HepG2 (cell line): ENCODE measurements around the gene CCSER1. TPM values are rescaled to one million over a fixed set of nuclear protein-coding genes. Genes with fewer than 3 reads are reported as not detected.

ENCODE experiments used
- ATAC-seq: fragments of 200-7000 bp; cut with Tn5 transposase; 3 replicates; pipeline ENCODE4 v1.9.1; 2020; ENCODE audit warnings: mild to moderate bottlenecking, moderate library complexity
- BruUV-seq: library from RNA; stranded (reverse); fragments of 400-500 nt; replicated peaks from 2 replicates; lab custom pipeline; 2021; lab: Mats Ljungman, UMichigan
- CTCF ChIA-PET: fragments of 300-600 bp; formaldehyde crosslinking; extraction: SDS; loops from one replicate; lab custom pipeline; 2021; ENCODE audit warnings: low total read pairs, inconsistent platforms, low intra/inter-chr PET ratio; lab: Yijun Ruan, JAX
- POLR2A ChIA-PET: fragments of 350-600 bp; sonication (Branson Sonifier 250); formaldehyde crosslinking; loops from one replicate; lab custom pipeline; 2020; ENCODE audit warnings: antibody characterized with exemption, inconsistent platforms; lab: Yijun Ruan, JAX
- DNase-seq: peaks from one replicate; pipeline ENCODE4 v3.0.0-alpha.2; 2015; ENCODE audit warnings: low spot score
- FAIRE-seq: peaks from 3 replicates; lab custom pipeline; 2011; peaks lifted over from hg19 to GRCh38; lab: Jason Lieb, UNC
- H2AFZ ChIP-seq: one replicate; pipeline ENCODE4 v1.6.1; 2011; ENCODE audit warnings: low read length, inconsistent platforms
- H3K27ac ChIP-seq: fragments of 300-600 bp; 3 replicates; pipeline ENCODE4 v1.8.0; 2011; ENCODE audit warnings: mixed run types, mild to moderate bottlenecking, mixed read lengths, low read length, inconsistent platforms; ENCODE audit not compliant: insufficient read depth; ENCODE audit errors: extremely low read length
- H3K27me3 ChIP-seq, 2 experiments: fragments of 200-600 bp in 1 of 2; 2 replicates in 1 of 2; 3 replicates in 1 of 2; pipeline versions ENCODE4 v1.6.0 to v1.8.0; 2011; ENCODE audit warnings: low read length in 2 of 2, mild to moderate bottlenecking in 2 of 2, moderate library complexity in 2 of 2, inconsistent platforms in 1 of 2; ENCODE audit not compliant: insufficient read depth in 2 of 2, control insufficient read depth in 1 of 2
- H3K36me3 ChIP-seq, 2 experiments: fragments of 200-600 bp in 1 of 2; replicated peaks in 1 of 2; 2 replicates in 1 of 2; 3 replicates in 1 of 2; pipeline versions ENCODE4 v1.5.1 to v1.8.0; 2011; ENCODE audit warnings: low read length in 2 of 2, inconsistent platforms in 1 of 2; ENCODE audit not compliant: insufficient read depth in 2 of 2, control insufficient read depth in 1 of 2
- H3K4me1 ChIP-seq: 2 replicates; pipeline ENCODE4 v1.5.1; 2012; ENCODE audit warnings: low read length, inconsistent platforms; ENCODE audit not compliant: insufficient read depth
- H3K4me2 ChIP-seq: 2 replicates; pipeline ENCODE4 v1.6.0; 2011; ENCODE audit warnings: low read depth, low read length, inconsistent platforms
- H3K4me3 ChIP-seq, 3 experiments: fragments of 200-600 bp in 1 of 3; sonication (generic), shearing (Covaris generic) in 1 of 3; replicated peaks in 1 of 3; 2 replicates each; pipeline ENCODE4 v1.5.1; 2011 to 2016; ENCODE audit warnings: low read length in 3 of 3, inconsistent platforms in 2 of 3, low read depth in 2 of 3, mild to moderate bottlenecking in 2 of 3, control low read depth in 1 of 3, mixed read lengths in 1 of 3; ENCODE audit not compliant: insufficient read depth in 1 of 3
- H3K79me2 ChIP-seq: one replicate; pipeline ENCODE4 v1.6.1; 2011; ENCODE audit warnings: low read length, inconsistent platforms; ENCODE audit not compliant: insufficient read depth
- H3K9ac ChIP-seq: 2 replicates; pipeline ENCODE4 v1.6.0; 2011; ENCODE audit warnings: mild to moderate bottlenecking, low read depth, low read length, inconsistent platforms; ENCODE audit not compliant: insufficient read depth
- H3K9me3 ChIP-seq: 2 replicates; pipeline ENCODE4 v1.5.1; 2012; ENCODE audit warnings: mild to moderate bottlenecking, low read length
- H4K20me1 ChIP-seq: 2 replicates; pipeline ENCODE4 v1.6.0; 2011; ENCODE audit warnings: inconsistent platforms, mild to moderate bottlenecking, low read length, moderate library complexity; ENCODE audit not compliant: insufficient read depth
- NR1H2 ChIP-seq: sonication (generic); formaldehyde crosslinking; IDR thresholded peaks from 2 replicates; pipeline ENCODE4 v1.8.1; 2022; ENCODE audit warnings: low read depth, missing genetic modification reagents, borderline replicate concordance
- POGZ ChIP-seq: sonication (generic); formaldehyde crosslinking; IDR thresholded peaks from 2 replicates; pipeline ENCODE4 v1.4.0; 2020; ENCODE audit warnings: mild to moderate bottlenecking, missing genetic modification reagents
- RNF2 ChIP-seq: fragments of 450-650 bp; conservative IDR thresholded peaks from 2 replicates; pipeline ENCODE4 v1.6.1; 2016; ENCODE audit warnings: low read depth
- SALL2 ChIP-seq: sonication (generic); formaldehyde crosslinking; IDR thresholded peaks from 2 replicates; pipeline ENCODE4 v1.8.1; 2023; ENCODE audit warnings: mild to moderate bottlenecking, missing genetic modification reagents, inconsistent platforms
- TBP ChIP-seq: sonication (generic); formaldehyde crosslinking; IDR thresholded peaks from 2 replicates; pipeline ENCODE4 v1.5.0; 2020; ENCODE audit warnings: missing genetic modification reagents
- THAP7 ChIP-seq: sonication (generic); formaldehyde crosslinking; IDR thresholded peaks from 2 replicates; pipeline ENCODE4 v1.8.1; 2023; ENCODE audit warnings: mild to moderate bottlenecking, missing genetic modification reagents
- U2AF2 ChIP-seq: fragments of 200-400 bp; formaldehyde crosslinking; IDR thresholded peaks from 2 replicates; pipeline ENCODE4 v1.6.1; 2017; ENCODE audit warnings: low read depth, mild to moderate bottlenecking, low read length
- ZFP41 ChIP-seq: sonication (generic); formaldehyde crosslinking; IDR thresholded peaks from 2 replicates; pipeline ENCODE4 v1.4.0; 2020; ENCODE audit warnings: mild to moderate bottlenecking, missing genetic modification reagents, borderline replicate concordance
- ZMYM2 ChIP-seq: sonication (generic); formaldehyde crosslinking; IDR thresholded peaks from 2 replicates; pipeline ENCODE4 v1.8.0; 2022; ENCODE audit warnings: mild to moderate bottlenecking, missing genetic modification reagents
- ZNF33A ChIP-seq: sonication (generic); formaldehyde crosslinking; IDR thresholded peaks from 2 replicates; pipeline ENCODE4 v1.5.1; 2020; ENCODE audit warnings: missing genetic modification reagents, mild to moderate bottlenecking, moderate library complexity, borderline replicate concordance
- ZNF430 ChIP-seq: sonication (generic); formaldehyde crosslinking; IDR thresholded peaks from 2 replicates; pipeline ENCODE4 v1.9.0; 2021; ENCODE audit warnings: mild to moderate bottlenecking, missing genetic modification reagents
- ZNF556 ChIP-seq: sonication (generic); formaldehyde crosslinking; IDR thresholded peaks from 2 replicates; pipeline ENCODE4 v1.4.0; 2020; ENCODE audit warnings: mild to moderate bottlenecking, missing genetic modification reagents, borderline replicate concordance
- ZNF589 ChIP-seq: sonication (generic); formaldehyde crosslinking; conservative IDR thresholded peaks from 2 replicates; pipeline ENCODE4 v1.8.0; 2022; ENCODE audit warnings: mild to moderate bottlenecking, moderate library complexity, missing genetic modification reagents
- ZNF619 ChIP-seq: sonication (generic); formaldehyde crosslinking; IDR thresholded peaks from 2 replicates; pipeline ENCODE4 v1.4.0; 2020; ENCODE audit warnings: mild to moderate bottlenecking, missing genetic modification reagents
- ZNF644 ChIP-seq: IDR thresholded peaks from 2 replicates; pipeline ENCODE4 v1.6.1; 2016; ENCODE audit warnings: low read depth
- ZNF704 ChIP-seq: sonication (generic); formaldehyde crosslinking; IDR thresholded peaks from 2 replicates; pipeline ENCODE4 v1.8.1; 2023; ENCODE audit warnings: mild to moderate bottlenecking, inconsistent platforms, moderate library complexity, missing genetic modification reagents, borderline replicate concordance
- ZNF780A ChIP-seq: sonication (generic); formaldehyde crosslinking; IDR thresholded peaks from 2 replicates; pipeline ENCODE4 v1.8.0; 2022; ENCODE audit warnings: mild to moderate bottlenecking, missing genetic modification reagents, moderate library complexity
- ZZZ3 ChIP-seq: sonication (generic); formaldehyde crosslinking; IDR thresholded peaks from 2 replicates; pipeline ENCODE4 v1.4.0; 2020; ENCODE audit warnings: missing genetic modification reagents, mild to moderate bottlenecking, borderline replicate concordance
- WGBS: methylation state at CpG from one replicate; pipeline ENCODE4 v1.1.6; 2017; ENCODE audit warnings: low lambda C conversion rate; 5-methylcytosine and 5-hydroxymethylcytosine counted together
- in situ Hi-C: cut with HindIII; loops from 2 replicates; pipeline ENCODE4 v1.10.0; 2017; ENCODE audit warnings: low pct_unique_long_range_greater_than_20kb; ENCODE audit not compliant: extremely low pct_ligation_motif_present
- intact Hi-C: fragments of 100-400 bp; cut with micrococcal nuclease; formaldehyde crosslinking; loops from one replicate; pipeline ENCODE4 v1.10.0; 2022; ENCODE audit not compliant: unreplicated experiment
- polyA plus RNA-seq, 8 experiments: library from polyadenylated mRNA; depleted of rRNA in 3 of 8; stranded (reverse) in 7 of 8; unstranded in 1 of 8; fragments of >200 nt; fragmentation: Illumina TruSeq in 4 of 8; extraction: Trizol in 4 of 8; gene quantifications; 2 replicates each; pipeline versions ENCODE4 v1.2.1 to v1.2.3, GENCODE V29; 2011 to 2016; ENCODE audit warnings: low read depth in 4 of 8, missing spikeins in 1 of 8, mixed read lengths in 1 of 8; ENCODE audit not compliant: insufficient read depth in 1 of 8
- total RNA-seq, 5 experiments: library from RNA; depleted of rRNA; stranded (reverse); fragments of >200 nt; fragmentation: Illumina TruSeq; extraction: Trizol; gene quantifications; 2 replicates each; pipeline ENCODE4 v1.2.3, GENCODE V29; 2016; ENCODE audit warnings: low read depth in 1 of 5
- TF ChIP-seq, protein P1 (sequence below): sonication (generic); formaldehyde crosslinking; IDR thresholded peaks from 2 replicates; pipeline ENCODE4 v1.5.0; 2020; ENCODE audit warnings: missing genetic modification reagents
- TF ChIP-seq, protein P2 (sequence below): sonication (generic); formaldehyde crosslinking; conservative IDR thresholded peaks from 2 replicates; pipeline ENCODE4 v1.4.0; 2020; ENCODE audit warnings: missing genetic modification reagents

Gene CCSER1
- total and polyA plus RNA-seq, 2 of the 13 experiments (the other 11 are each of a cell fraction or from before 2014, with no cell fraction given) = not detected

GRCh38 chr4:91207535-91207934 lies 1080.3 kb downstream of the CCSER1 start:
- H3K36me3 ChIP-seq = no peaks in the 10 kb centered on the region
- H3K4me2 ChIP-seq = no peak overlapping the region
- ATAC-seq (no peak), FAIRE-seq (no peak), DNase-seq (no peak)
- in situ Hi-C loops = no loop called here
- POLR2A ChIA-PET = no interaction called here
- no peaks in the 10 kb centered on the region for H4K20me1 ChIP-seq
- H3K4me1 ChIP-seq = no peaks in the 10 kb centered on the region
- H3K79me2 ChIP-seq = no peaks in the 10 kb centered on the region
- H2AFZ ChIP-seq = no peak overlapping the region
- no peak overlapping the region for H3K4me3 ChIP-seq
- no peaks in the 10 kb centered on the region for H3K27me3 ChIP-seq
- TF ChIP-seq ZNF589 (CRISPR knock-in tag) (no peak), ZNF556 (CRISPR knock-in tag) (no peak), ZZZ3 (no peak), RNF2 (no peak), ZNF430 (CRISPR knock-in tag) (no peak), ZFP41 (CRISPR knock-in tag) (no peak), ZNF644 (CRISPR knock-in tag) (no peak), ZNF619 (no peak), ZNF780A (CRISPR knock-in tag) (no peak), NR1H2 (CRISPR knock-in tag) (no peak), ZNF704 (CRISPR knock-in tag) (no peak), SALL2 (CRISPR knock-in tag) (no peak), TBP (CRISPR knock-in tag) (no peak), ZNF33A (CRISPR knock-in tag) (no peak), POGZ (CRISPR knock-in tag) (no peak), U2AF2 (no peak), THAP7 (CRISPR knock-in tag) (no peak), ZMYM2 (CRISPR knock-in tag) (no peak)
- TF ChIP-seq, protein P1, sequence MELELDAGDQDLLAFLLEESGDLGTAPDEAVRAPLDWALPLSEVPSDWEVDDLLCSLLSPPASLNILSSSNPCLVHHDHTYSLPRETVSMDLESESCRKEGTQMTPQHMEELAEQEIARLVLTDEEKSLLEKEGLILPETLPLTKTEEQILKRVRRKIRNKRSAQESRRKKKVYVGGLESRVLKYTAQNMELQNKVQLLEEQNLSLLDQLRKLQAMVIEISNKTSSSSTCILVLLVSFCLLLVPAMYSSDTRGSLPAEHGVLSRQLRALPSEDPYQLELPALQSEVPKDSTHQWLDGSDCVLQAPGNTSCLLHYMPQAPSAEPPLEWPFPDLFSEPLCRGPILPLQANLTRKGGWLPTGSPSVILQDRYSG = no peak
- TF ChIP-seq, protein P2, sequence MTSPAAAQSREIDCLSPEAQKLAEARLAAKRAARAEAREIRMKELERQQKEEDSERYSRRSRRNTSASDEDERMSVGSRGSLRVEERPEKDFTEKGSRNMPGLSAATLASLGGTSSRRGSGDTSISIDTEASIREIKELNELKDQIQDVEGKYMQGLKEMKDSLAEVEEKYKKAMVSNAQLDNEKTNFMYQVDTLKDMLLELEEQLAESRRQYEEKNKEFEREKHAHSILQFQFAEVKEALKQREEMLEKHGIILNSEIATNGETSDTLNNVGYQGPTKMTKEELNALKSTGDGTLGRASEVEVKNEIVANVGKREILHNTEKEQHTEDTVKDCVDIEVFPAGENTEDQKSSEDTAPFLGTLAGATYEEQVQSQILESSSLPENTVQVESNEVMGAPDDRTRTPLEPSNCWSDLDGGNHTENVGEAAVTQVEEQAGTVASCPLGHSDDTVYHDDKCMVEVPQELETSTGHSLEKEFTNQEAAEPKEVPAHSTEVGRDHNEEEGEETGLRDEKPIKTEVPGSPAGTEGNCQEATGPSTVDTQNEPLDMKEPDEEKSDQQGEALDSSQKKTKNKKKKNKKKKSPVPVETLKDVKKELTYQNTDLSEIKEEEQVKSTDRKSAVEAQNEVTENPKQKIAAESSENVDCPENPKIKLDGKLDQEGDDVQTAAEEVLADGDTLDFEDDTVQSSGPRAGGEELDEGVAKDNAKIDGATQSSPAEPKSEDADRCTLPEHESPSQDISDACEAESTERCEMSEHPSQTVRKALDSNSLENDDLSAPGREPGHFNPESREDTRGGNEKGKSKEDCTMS (CRISPR knock-in tag) = no peak
- no peak overlapping the region for H3K27ac ChIP-seq
- H3K9me3 ChIP-seq = no peaks in the 10 kb centered on the region
- H3K9ac ChIP-seq = no peak overlapping the region
- CTCF ChIA-PET = no interaction called here
- intact Hi-C loops = no loop called here
- WGBS = 0% methylated on average over 3 of the region's 3 CpGs
- BruUV-seq = no TSS peak
